GM12801 (cell line): ENCODE results near the gene MLH1.

Experiments
- TF ChIP-seq, protein P1 (sequence below): IDR thresholded peaks from one replicate; pipeline ENCODE4 v1.5.1; 2011; ENCODE audit warnings: control low read depth; ENCODE audit not compliant: insufficient read length; ENCODE audit errors: extremely low read depth

MLH1 gene

DNA sequence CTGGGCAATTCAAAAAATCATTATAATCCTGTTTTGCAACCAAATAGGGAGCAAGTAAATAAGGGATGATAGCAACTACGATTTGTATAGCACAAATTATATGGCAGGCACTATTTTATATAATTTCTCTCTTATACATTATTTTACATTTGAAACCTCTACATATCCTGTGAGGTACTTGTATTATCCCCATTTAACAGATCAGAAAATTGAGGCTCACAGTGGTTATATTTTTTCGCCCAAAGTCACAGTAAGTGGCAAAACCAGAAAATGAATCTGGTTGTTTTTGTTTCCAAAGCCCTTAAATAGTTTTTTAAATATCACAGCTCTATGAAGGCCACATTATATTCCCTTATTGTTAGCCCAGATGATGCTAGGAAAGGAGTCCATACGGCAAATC, 74.3 kb downstream of the MLH1 start:
- TF ChIP-seq, protein P1, sequence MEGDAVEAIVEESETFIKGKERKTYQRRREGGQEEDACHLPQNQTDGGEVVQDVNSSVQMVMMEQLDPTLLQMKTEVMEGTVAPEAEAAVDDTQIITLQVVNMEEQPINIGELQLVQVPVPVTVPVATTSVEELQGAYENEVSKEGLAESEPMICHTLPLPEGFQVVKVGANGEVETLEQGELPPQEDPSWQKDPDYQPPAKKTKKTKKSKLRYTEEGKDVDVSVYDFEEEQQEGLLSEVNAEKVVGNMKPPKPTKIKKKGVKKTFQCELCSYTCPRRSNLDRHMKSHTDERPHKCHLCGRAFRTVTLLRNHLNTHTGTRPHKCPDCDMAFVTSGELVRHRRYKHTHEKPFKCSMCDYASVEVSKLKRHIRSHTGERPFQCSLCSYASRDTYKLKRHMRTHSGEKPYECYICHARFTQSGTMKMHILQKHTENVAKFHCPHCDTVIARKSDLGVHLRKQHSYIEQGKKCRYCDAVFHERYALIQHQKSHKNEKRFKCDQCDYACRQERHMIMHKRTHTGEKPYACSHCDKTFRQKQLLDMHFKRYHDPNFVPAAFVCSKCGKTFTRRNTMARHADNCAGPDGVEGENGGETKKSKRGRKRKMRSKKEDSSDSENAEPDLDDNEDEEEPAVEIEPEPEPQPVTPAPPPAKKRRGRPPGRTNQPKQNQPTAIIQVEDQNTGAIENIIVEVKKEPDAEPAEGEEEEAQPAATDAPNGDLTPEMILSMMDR: no peak

GRCh38 chr3:37068031-37068430, 74.7 kb downstream of the MLH1 start:
- TF ChIP-seq, protein P1: no peak

- TF ChIP-seq, protein P1: no peak
Measured at GRCh38 chr3:37071921-37072320, 78.6 kb downstream of the MLH1 start.

- TF ChIP-seq, protein P1: no peak
Measured at GRCh38 chr3:37072892-37073291, 79.6 kb downstream of the MLH1 start.

- TF ChIP-seq, protein P1: no peak
Measured at GRCh38 chr3:37074178-37074577, 80.9 kb downstream of the MLH1 start.

GRCh38 chr3:37075955-37076354, 82.6 kb downstream of the MLH1 start:
- TF ChIP-seq, protein P1: no peak

DNA sequence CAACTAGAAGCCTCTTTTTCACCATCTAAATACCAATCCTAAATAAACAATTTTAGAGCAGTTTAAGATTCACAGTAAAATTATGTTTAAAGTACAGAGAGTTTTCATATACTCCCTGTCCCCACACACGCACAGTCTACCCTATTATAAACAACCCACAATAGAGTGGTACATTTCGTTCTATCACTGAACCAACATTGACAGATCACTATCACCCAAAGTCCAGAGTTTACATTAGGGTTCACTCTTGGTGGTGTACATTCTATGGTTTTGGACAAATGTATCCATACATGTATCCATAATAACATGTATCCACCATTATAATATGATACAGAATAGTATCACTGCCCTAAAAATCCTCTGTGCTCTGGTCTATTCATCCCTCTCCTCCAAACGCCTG, 89.0 kb downstream of the MLH1 start:
- TF ChIP-seq, protein P1: no peak

DNA sequence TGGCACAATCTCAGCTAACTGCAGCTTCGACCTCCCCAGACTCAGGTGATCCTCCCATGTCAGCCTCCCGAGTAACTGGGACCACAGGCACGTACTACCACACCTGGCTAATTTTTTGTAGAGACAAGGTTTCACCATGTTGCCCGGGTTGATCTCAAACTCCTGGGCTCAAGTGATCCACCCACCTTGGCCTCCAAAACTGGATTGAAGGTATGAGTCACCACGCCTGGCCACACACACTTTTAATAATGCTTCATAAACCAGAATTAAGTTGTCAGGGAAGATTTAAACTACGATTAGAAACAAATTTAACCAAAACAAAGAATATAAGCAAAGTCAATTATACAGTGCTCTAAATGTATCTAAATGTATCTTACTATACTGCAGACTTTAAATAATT, 93.6 kb downstream of the MLH1 start:
- TF ChIP-seq, protein P1: no peak
